Measurements from ENCODE around the gene MRPL9. TPM values are rescaled to one million over a fixed set of nuclear protein-coding genes. Genes with fewer than 3 reads are reported as not detected.
A peak's percentile ranks its signal among the peaks of the same experiment; 100 is the strongest.

The MRPL9 gene
- total RNA-seq (ENCODE audit: unreplicated experiment), result 75.0 TPM
- long read RNA-seq, transcript MRPL9-201 (6 exons, 882 nt), result minor isoform, 7 of 75 reads
- long read RNA-seq, transcript MRPL9-202 (7 exons, 1,296 nt), result major isoform, 58 of 75 reads
- long read RNA-seq, partial matches to known transcripts, result 3 of 75 reads
- long read RNA-seq, other reads (novel, unspliced or antisense), result 7 of 75 reads

DNA sequence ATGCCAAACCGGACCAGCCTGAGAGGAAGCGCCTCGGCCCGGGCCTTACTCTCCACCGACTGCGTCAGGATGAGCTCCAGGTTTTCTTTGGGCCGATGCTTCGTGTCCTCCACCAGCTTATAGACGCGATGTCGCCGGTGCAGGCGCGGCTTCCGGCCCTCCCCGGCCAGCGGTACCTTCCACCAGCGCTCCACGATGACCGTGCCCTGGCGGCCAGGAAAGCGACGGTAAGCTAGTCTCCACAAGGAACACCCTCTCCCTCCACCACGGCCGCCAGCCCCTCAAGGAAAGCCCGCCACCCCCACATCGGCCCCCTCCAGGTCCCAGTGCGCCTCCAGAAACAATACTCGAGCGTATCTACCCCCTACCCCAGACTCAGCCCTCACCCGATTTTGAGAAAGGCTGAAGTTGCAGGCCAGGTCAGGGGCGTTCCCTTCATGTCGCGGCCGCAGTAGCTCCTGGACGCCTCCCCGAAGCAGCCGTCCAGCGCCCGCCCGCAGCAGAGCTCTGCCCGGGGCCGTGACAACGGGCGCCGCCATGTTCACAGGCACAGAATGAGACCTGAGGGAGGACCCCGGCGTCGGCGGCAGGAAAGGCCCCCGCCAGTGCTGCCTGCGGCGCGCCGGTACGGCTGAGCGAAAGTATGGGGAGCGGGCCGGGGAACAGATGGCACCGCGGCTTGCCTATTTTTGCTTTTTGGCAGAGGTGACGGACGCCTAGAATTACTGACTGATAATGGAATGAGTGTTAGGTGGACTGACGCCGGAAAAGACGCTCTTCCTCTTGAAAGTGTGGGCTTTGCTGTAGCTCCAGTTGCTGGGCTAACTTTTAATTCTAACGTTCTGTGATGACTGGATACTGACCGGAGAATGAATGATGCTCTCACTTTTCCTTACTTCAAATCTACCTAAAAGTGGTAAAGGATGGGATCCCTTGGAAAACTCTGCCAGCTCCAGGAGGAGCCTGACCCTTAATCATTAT is at the start of gene MRPL9:
Gene MRPL9, minus strand, starts transcription at position 556 of the 981 bp plus-strand sequence. Its CDS starts 17 bp downstream, at position 539.
- DNase-seq, result peak; percentile 90
- peak within 1 kb of the TSS; percentile 90 for H3K4me3 Mint-ChIP-seq (ENCODE audit: unreplicated experiment)
- H3K27me3 Mint-ChIP-seq (ENCODE audit: unreplicated experiment), result peaks cover 2% of the 10 kb centered on the region
- H3K27ac Mint-ChIP-seq (ENCODE audit: unreplicated experiment), result peak within 1 kb of the TSS; percentile 95
- TF ChIP-seq CTCF (IDR thresholded peaks at IDR 0.05; ENCODE audit: partially characterized antibody, unreplicated experiment), result no peak
- H3K36me3 Mint-ChIP-seq (ENCODE audit: unreplicated experiment), result no peaks in the 10 kb centered on the region
- H3K9me3 Mint-ChIP-seq (ENCODE audit: unreplicated experiment), result peaks cover 6% of the 10 kb centered on the region
- peaks cover 8% of the 10 kb centered on the region for H3K4me1 Mint-ChIP-seq (ENCODE audit: low read depth, unreplicated experiment)

- peaks cover 8% of the 10 kb centered on the region for H3K4me1 Mint-ChIP-seq (ENCODE audit: low read depth, unreplicated experiment)
- TF ChIP-seq CTCF (IDR thresholded peaks at IDR 0.05; ENCODE audit: partially characterized antibody, unreplicated experiment), result no peak
- DNase-seq, result no peak
- peaks cover 6% of the 10 kb centered on the region for H3K27me3 Mint-ChIP-seq (ENCODE audit: unreplicated experiment)
- no peak overlapping the region for H3K27ac Mint-ChIP-seq (ENCODE audit: unreplicated experiment)
- no peaks in the 10 kb centered on the region for H3K36me3 Mint-ChIP-seq (ENCODE audit: unreplicated experiment)
- H3K4me3 Mint-ChIP-seq (ENCODE audit: unreplicated experiment), result no peak overlapping the region
- no peaks in the 10 kb centered on the region for H3K9me3 Mint-ChIP-seq (ENCODE audit: unreplicated experiment)
Observed at GRCh38 chr1:151811181-151811580, 47.9 kb upstream of the MRPL9 start.

- H3K27me3 Mint-ChIP-seq (ENCODE audit: unreplicated experiment), result peaks cover 3% of the 10 kb centered on the region
- H3K4me1 Mint-ChIP-seq (ENCODE audit: low read depth, unreplicated experiment), result peaks cover 8% of the 10 kb centered on the region
- H3K27ac Mint-ChIP-seq (ENCODE audit: unreplicated experiment), result no peak overlapping the region
- no peak for DNase-seq
- no peaks in the 10 kb centered on the region for H3K36me3 Mint-ChIP-seq (ENCODE audit: unreplicated experiment)
- TF ChIP-seq CTCF (IDR thresholded peaks at IDR 0.05; ENCODE audit: partially characterized antibody, unreplicated experiment), result no peak
- no peak overlapping the region for H3K4me3 Mint-ChIP-seq (ENCODE audit: unreplicated experiment)
- no peaks in the 10 kb centered on the region for H3K9me3 Mint-ChIP-seq (ENCODE audit: unreplicated experiment)
Observed at GRCh38 chr1:151809985-151810556, 46.8 kb upstream of the MRPL9 start.

DNA sequence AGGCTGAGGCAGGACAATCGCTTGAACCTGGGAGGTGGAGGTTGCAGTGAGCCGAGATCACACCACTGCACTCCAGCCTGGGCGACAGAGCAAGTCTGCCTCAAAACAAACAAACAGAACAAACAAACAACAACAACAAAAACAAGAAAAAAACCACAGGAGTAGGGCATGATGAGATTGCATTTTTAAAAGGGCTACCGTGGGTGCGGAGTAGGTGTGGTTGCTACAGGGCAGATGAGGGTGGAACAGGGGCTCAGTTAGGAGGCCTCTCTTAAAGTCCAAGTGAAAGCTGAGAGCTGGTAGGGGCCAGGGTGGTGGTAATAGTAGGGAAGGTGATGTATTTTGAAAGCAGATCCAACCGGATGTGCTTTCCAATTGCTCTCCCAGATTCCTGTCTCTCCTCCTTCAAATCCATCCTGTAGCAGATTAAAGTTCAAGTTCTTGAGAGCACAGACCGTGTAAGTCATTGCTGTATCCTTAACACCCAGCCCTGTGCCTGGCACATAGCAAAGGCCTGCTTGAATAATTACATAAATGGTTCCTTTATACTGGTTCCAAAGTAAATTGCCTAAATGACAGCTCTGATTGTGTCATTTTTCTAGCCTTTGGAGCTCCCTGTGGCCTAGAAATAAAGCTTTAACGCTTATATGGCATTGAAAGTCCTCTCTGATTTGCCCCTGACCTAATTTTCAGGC is 46.1 kb upstream of the MRPL9 start:
- Mint-ChIP-seq H3K9me3 (ENCODE audit: unreplicated experiment) (no peaks in the 10 kb centered on the region), H3K36me3 (ENCODE audit: unreplicated experiment) (no peaks in the 10 kb centered on the region), H3K27me3 (ENCODE audit: unreplicated experiment) (peaks cover 5% of the 10 kb centered on the region), H3K4me3 (ENCODE audit: unreplicated experiment) (no peak overlapping the region), H3K4me1 (ENCODE audit: low read depth, unreplicated experiment) (peaks cover 8% of the 10 kb centered on the region), H3K27ac (ENCODE audit: unreplicated experiment) (no peak overlapping the region)
- no peak for TF ChIP-seq CTCF (IDR thresholded peaks at IDR 0.05; ENCODE audit: partially characterized antibody, unreplicated experiment)
- no peak for DNase-seq
